Measurements from ENCODE around the gene CRISPLD2. TPM values are rescaled to one million over a fixed set of nuclear protein-coding genes. Genes with fewer than 3 reads are reported as not detected.

Gene CRISPLD2
- total RNA-seq, 2 experiments from 2014 or later: 0.47 to 0.99 TPM

DNA sequence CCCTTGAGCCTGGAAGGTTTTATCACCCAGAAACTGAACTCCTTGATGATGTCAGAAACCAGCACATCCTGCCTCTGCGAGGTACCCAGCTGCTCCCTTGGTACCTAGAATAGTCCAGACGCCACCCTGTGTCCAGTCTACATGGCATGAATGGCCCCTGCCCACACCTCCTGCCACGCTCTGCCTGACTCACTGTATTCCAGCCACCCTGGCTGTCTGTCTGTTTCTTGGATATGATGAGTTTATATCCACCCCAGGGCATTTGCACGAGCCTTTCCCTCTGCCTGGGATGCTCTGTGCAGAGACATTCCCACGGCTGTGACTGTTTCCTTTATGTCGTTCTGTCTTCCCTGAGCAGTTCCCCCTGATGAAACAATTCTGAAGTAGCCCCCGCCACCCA lies 68.7 kb downstream of the CRISPLD2 start:
- intact Hi-C loops (cut with micrococcal nuclease; ENCODE audit: unreplicated experiment): no loop called here
- BruUV-seq (replicated peaks): no TSS peak
- POLR2A ChIA-PET: interaction anchor here (0.7 to 3.0 kb wide), 2 partner anchors 12 to 15 kb away, joined by 6 to 19 read pairs; no protein-coding TSS in a partner anchor

DNA sequence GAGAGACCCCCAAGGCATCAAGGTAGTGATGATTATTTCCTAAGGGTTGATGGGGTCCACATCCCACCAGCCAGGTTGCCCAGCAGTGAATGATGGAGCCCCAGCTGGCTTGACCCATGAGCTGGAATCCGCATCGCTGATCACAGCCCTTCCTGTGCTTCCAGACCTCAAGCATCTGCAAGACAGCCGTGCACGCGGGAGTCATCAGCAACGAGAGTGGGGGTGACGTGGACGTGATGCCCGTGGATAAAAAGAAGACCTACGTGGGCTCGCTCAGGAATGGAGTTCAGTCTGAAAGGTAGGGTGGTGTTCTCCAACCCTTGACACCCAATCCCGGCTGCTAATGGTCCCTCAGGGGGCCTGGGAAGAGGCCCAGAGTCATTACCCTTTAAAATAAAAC lies 69.3 kb downstream of the CRISPLD2 start:
- no peak for TF ChIP-seq EZH2phosphoT487 (IDR thresholded peaks at IDR 0.05; ENCODE audit: borderline replicate concordance, low read depth, low read length)
- TF ChIP-seq, protein P1, sequence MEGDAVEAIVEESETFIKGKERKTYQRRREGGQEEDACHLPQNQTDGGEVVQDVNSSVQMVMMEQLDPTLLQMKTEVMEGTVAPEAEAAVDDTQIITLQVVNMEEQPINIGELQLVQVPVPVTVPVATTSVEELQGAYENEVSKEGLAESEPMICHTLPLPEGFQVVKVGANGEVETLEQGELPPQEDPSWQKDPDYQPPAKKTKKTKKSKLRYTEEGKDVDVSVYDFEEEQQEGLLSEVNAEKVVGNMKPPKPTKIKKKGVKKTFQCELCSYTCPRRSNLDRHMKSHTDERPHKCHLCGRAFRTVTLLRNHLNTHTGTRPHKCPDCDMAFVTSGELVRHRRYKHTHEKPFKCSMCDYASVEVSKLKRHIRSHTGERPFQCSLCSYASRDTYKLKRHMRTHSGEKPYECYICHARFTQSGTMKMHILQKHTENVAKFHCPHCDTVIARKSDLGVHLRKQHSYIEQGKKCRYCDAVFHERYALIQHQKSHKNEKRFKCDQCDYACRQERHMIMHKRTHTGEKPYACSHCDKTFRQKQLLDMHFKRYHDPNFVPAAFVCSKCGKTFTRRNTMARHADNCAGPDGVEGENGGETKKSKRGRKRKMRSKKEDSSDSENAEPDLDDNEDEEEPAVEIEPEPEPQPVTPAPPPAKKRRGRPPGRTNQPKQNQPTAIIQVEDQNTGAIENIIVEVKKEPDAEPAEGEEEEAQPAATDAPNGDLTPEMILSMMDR (conservative IDR thresholded peaks at IDR 0.05; ENCODE audit: low read length): no peak
- H3K4me3 ChIP-seq (ENCODE audit: low read depth, low read length, poor library complexity, severe bottlenecking): no peak overlapping the region
- H3K79me2 ChIP-seq (ENCODE audit: insufficient read depth, low read depth, low read length): no peaks in the 10 kb centered on the region
- H3K9me3 ChIP-seq (ENCODE audit: low read length): no peaks in the 10 kb centered on the region
- no TSS peak for BruUV-seq (replicated peaks)
- H4K20me1 ChIP-seq (ENCODE audit: insufficient read depth, low read length): no peaks in the 10 kb centered on the region
- H3K4me2 ChIP-seq (ENCODE audit: low read length): no peak overlapping the region
- peak; percentile 38 for DNase-seq (ENCODE audit: low spot score)
- CTCF ChIA-PET (ENCODE audit: unreplicated experiment): no interaction called here
- POLR2A ChIA-PET: interaction anchor here (1.2 kb wide), 1 partner anchor 14 kb away, joined by 3 read pairs; no protein-coding TSS in a partner anchor
- no peak overlapping the region for H3K27ac ChIP-seq (ENCODE audit: low read depth, low read length, poor library complexity, severe bottlenecking)
- H3K4me1 ChIP-seq (ENCODE audit: insufficient read depth, low read length, poor library complexity, severe bottlenecking): peaks cover 46% of the 10 kb centered on the region
- H3K36me3 ChIP-seq (ENCODE audit: insufficient read depth, low read length): no peaks in the 10 kb centered on the region
- H3K9me2 ChIP-seq (ENCODE audit: insufficient read depth, low read length): no peaks in the 10 kb centered on the region
- no peak overlapping the region for H2AFZ ChIP-seq (ENCODE audit: low read length)
- intact Hi-C loops (cut with micrococcal nuclease; ENCODE audit: unreplicated experiment): no loop called here

More for the DNA sequence above, 68.7 kb downstream of the CRISPLD2 start:
- Histone ChIP-seq H3K36me3 (ENCODE audit: insufficient read depth, low read length) (no peaks in the 10 kb centered on the region), H2AFZ (ENCODE audit: low read length) (no peak overlapping the region), H3K4me1 (ENCODE audit: insufficient read depth, low read length, poor library complexity, severe bottlenecking) (peaks cover 40% of the 10 kb centered on the region), H3K79me2 (ENCODE audit: insufficient read depth, low read depth, low read length) (no peaks in the 10 kb centered on the region), H3K9me3 (ENCODE audit: low read length) (no peaks in the 10 kb centered on the region), H3K27ac (ENCODE audit: low read depth, low read length, poor library complexity, severe bottlenecking) (no peak overlapping the region), H3K9me2 (ENCODE audit: insufficient read depth, low read length) (no peaks in the 10 kb centered on the region), H3K4me2 (ENCODE audit: low read length) (no peak overlapping the region), H4K20me1 (ENCODE audit: insufficient read depth, low read length) (no peaks in the 10 kb centered on the region), H3K4me3 (ENCODE audit: low read depth, low read length, poor library complexity, severe bottlenecking) (no peak overlapping the region)
- DNase-seq (ENCODE audit: low spot score): no peak
- TF ChIP-seq, protein P1 (conservative IDR thresholded peaks at IDR 0.05; ENCODE audit: low read length): no peak
- no peak for TF ChIP-seq EZH2phosphoT487 (IDR thresholded peaks at IDR 0.05; ENCODE audit: borderline replicate concordance, low read depth, low read length)
- CTCF ChIA-PET (ENCODE audit: unreplicated experiment): no interaction called here

DNA sequence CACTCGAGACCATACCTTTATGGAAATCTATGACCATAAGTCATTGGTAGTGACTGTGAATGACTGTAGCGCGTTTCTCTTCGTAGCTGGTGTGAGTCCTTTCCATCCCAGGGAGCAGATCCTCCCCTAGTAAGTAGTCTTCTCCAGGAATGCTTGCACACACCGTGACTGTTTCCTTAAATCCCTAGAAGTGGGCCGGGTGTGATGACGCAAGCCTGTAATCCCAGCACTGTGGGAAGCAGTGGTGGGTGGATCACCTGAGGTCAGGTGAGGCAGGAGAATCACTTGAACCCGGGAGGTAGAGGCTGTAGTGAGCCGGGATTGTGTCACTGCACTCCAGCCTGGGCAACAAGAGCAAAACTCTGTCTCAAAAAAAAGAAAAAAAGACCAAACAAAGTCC lies 70.6 kb downstream of the CRISPLD2 start:
- H2AFZ ChIP-seq (ENCODE audit: low read length): no peak overlapping the region
- H4K20me1 ChIP-seq (ENCODE audit: insufficient read depth, low read length): no peaks in the 10 kb centered on the region
- CTCF ChIA-PET (ENCODE audit: unreplicated experiment): no interaction called here
- no peaks in the 10 kb centered on the region for H3K9me2 ChIP-seq (ENCODE audit: insufficient read depth, low read length)
- no peaks in the 10 kb centered on the region for H3K36me3 ChIP-seq (ENCODE audit: insufficient read depth, low read length)
- POLR2A ChIA-PET: interaction anchor here (0.8 to 1.2 kb wide), 2 partner anchors 19 to 25 kb away, joined by 3 read pairs; no protein-coding TSS in a partner anchor
- H3K4me1 ChIP-seq (ENCODE audit: insufficient read depth, low read length, poor library complexity, severe bottlenecking): peaks cover 45% of the 10 kb centered on the region
- no peak overlapping the region for H3K4me3 ChIP-seq (ENCODE audit: low read depth, low read length, poor library complexity, severe bottlenecking)
- DNase-seq (ENCODE audit: low spot score): no peak
- TF ChIP-seq EZH2phosphoT487 (IDR thresholded peaks at IDR 0.05; ENCODE audit: borderline replicate concordance, low read depth, low read length): no peak
- TF ChIP-seq, protein P1 (conservative IDR thresholded peaks at IDR 0.05; ENCODE audit: low read length): no peak
- H3K79me2 ChIP-seq (ENCODE audit: insufficient read depth, low read depth, low read length): no peaks in the 10 kb centered on the region
- H3K4me2 ChIP-seq (ENCODE audit: low read length): no peak overlapping the region
- BruUV-seq (replicated peaks): no TSS peak
- intact Hi-C loops (cut with micrococcal nuclease; ENCODE audit: unreplicated experiment): no loop called here
- H3K27ac ChIP-seq (ENCODE audit: low read depth, low read length, poor library complexity, severe bottlenecking): no peak overlapping the region
- H3K9me3 ChIP-seq (ENCODE audit: low read length): no peaks in the 10 kb centered on the region

Data from OCI-LY7 (cell line).